Activated naive CD4-positive, alpha-beta T cell treated with anti-CD3 and anti-CD28 coated beads, Interleukin-2, amount 10 ng/mL, durations not matched to agents 5 hours and 36 hours (primary cell): ENCODE results near the gene NDUFAF7. TPM values are rescaled to one million over a fixed set of nuclear protein-coding genes. Genes with fewer than 3 reads are reported as not detected.

Experiments
- total RNA-seq, 2 experiments: library from RNA; stranded (reverse); gene quantifications; one replicate each; pipeline ENCODE4 v1.2.3, GENCODE V29; 2021

NDUFAF7 gene
- total RNA-seq = 10 to 100 TPM; 19.1 to 21.2 TPM

GRCh38 chr2:37231241-37232130 lies at the start of gene NDUFAF7, which contains the start of gene CEBPZ:
Gene NDUFAF7 (plus strand): TSS chr2:37231658. CDS start chr2:37231706, 48 bp downstream.
Gene CEBPZ (minus strand): TSS chr2:37231596. CDS start chr2:37231567, 29 bp downstream.

GRCh38 chr2:37188570-37188969 lies 42.9 kb upstream of the NDUFAF7 start, which contains the start of gene SULT6B1:
Gene SULT6B1 (minus strand): TSS chr2:37188670. CDS start chr2:37188640, 30 bp downstream.

GRCh38 chr2:37196320-37197195 lies 34.9 kb upstream of the NDUFAF7 start, which contains the start of gene CEBPZOS:
Gene CEBPZOS (plus strand): TSS chr2:37196496. CDS start chr2:37199705, 3,209 bp downstream.

Other genes starting within 250 kb of the NDUFAF7 start
- 10 to 100 TPM; 24.0 to 24.3 TPM for gene HEATR5B, start 147.3 kb upstream of the NDUFAF7 start, total RNA-seq
- gene GPATCH11, start 147.1 kb upstream of the NDUFAF7 start, total RNA-seq = 10 to 100 TPM; 10.6 to 11.4 TPM
- gene EIF2AK2, start 74.7 kb upstream of the NDUFAF7 start, total RNA-seq = 10 to 100 TPM; 34.8 to 37.5 TPM
- not detected for gene SULT6B1, start 43.0 kb upstream of the NDUFAF7 start, total RNA-seq
- 10 to 100 TPM; 32.7 to 34.0 TPM for gene CEBPZOS, start 35.2 kb upstream of the NDUFAF7 start, total RNA-seq
- 10 to 100 TPM; 43.4 to 49.7 TPM for gene CEBPZ, start 62 bp upstream of the NDUFAF7 start, total RNA-seq
- 10 to 100 TPM; 12.4 to 15.0 TPM for gene PRKD3, start 93.2 kb downstream of the NDUFAF7 start, total RNA-seq
- gene QPCT, start 113.0 kb downstream of the NDUFAF7 start, total RNA-seq = under 1 TPM in 1 of 2 experiments, not detected in 1; 0.48 TPM